ENCODE results near the gene ACVR1B.

DNA sequence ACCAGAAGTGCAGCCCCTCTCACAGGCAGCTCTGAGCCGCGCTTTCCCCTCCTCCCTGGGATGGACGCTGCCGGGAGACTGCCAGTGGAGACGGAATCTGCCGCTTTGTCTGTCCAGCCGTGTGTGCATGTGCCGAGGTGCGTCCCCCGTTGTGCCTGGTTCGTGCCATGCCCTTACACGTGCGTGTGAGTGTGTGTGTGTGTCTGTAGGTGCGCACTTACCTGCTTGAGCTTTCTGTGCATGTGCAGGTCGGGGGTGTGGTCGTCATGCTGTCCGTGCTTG lies 43.0 kb downstream of the ACVR1B start:
- TF ChIP-seq, protein P1, sequence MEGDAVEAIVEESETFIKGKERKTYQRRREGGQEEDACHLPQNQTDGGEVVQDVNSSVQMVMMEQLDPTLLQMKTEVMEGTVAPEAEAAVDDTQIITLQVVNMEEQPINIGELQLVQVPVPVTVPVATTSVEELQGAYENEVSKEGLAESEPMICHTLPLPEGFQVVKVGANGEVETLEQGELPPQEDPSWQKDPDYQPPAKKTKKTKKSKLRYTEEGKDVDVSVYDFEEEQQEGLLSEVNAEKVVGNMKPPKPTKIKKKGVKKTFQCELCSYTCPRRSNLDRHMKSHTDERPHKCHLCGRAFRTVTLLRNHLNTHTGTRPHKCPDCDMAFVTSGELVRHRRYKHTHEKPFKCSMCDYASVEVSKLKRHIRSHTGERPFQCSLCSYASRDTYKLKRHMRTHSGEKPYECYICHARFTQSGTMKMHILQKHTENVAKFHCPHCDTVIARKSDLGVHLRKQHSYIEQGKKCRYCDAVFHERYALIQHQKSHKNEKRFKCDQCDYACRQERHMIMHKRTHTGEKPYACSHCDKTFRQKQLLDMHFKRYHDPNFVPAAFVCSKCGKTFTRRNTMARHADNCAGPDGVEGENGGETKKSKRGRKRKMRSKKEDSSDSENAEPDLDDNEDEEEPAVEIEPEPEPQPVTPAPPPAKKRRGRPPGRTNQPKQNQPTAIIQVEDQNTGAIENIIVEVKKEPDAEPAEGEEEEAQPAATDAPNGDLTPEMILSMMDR (conservative IDR thresholded peaks at IDR 0.05): no peak
- no peak for TF ChIP-seq EZH2 (IDR thresholded peaks at IDR 0.05; ENCODE audit: low read depth)

Data from PC-9 (cell line).